Liver (tissue), 9 donors: ENCODE data around the gene ANKRA2. TPM values are rescaled to one million over a fixed set of nuclear protein-coding genes. Genes with fewer than 3 reads are reported as not detected.

Experiments used
- DNase-seq: peaks from one replicate; pipeline ENCODE4 v3.0.0-alpha.2; 2017; ENCODE audit warnings: low spot score
- H3K27ac ChIP-seq, 2 donors: one replicate each; pipeline ENCODE4 v1.7.0; 2013; ENCODE audit warnings: inconsistent platforms in 2 of 2, low read length in 2 of 2, control low read depth in 1 of 2, low read depth in 1 of 2, mild to moderate bottlenecking in 1 of 2
- H3K27me3 ChIP-seq, 4 donors: one replicate each; pipeline versions ENCODE4 v1.6.1 to v1.7.0; 2013; ENCODE audit warnings: low read length in 3 of 4, inconsistent platforms in 1 of 4, mild to moderate bottlenecking in 1 of 4, moderate library complexity in 1 of 4; ENCODE audit not compliant: control insufficient read depth in 4 of 4, insufficient read depth in 4 of 4
- H3K36me3 ChIP-seq, 4 donors: one replicate each; pipeline versions ENCODE4 v1.6.1 to v1.7.0; 2013; ENCODE audit warnings: low read length in 3 of 4, mild to moderate bottlenecking in 3 of 4, low read depth in 1 of 4, moderate library complexity in 1 of 4; ENCODE audit not compliant: control insufficient read depth in 4 of 4, insufficient read depth in 3 of 4
- H3K4me1 ChIP-seq, 4 donors: one replicate each; pipeline versions ENCODE4 v1.6.1 to v1.7.0; 2013; ENCODE audit warnings: low read length in 3 of 4, mild to moderate bottlenecking in 3 of 4, moderate library complexity in 1 of 4; ENCODE audit not compliant: control insufficient read depth in 4 of 4, insufficient read depth in 4 of 4
- H3K4me3 ChIP-seq, 3 donors: one replicate each; pipeline versions ENCODE4 v1.6.1 to v1.7.0; 2013; ENCODE audit warnings: low read length in 3 of 3, control low read depth in 1 of 3, low read depth in 1 of 3, mild to moderate bottlenecking in 1 of 3
- H3K9ac ChIP-seq, 2 donors: one replicate each; pipeline ENCODE4 v1.7.0; 2013; ENCODE audit warnings: low read length in 2 of 2, mild to moderate bottlenecking in 2 of 2, moderate library complexity in 2 of 2, control low read depth in 1 of 2, low read depth in 1 of 2
- H3K9me3 ChIP-seq, 4 donors: one replicate each; pipeline versions ENCODE4 v1.6.1 to v1.7.0; 2013; ENCODE audit warnings: low read length in 3 of 4; ENCODE audit not compliant: control insufficient read depth in 4 of 4
- ATF3 ChIP-seq: IDR thresholded peaks from 2 replicates; pipeline ENCODE4 v1.6.1; 2016; ENCODE audit warnings: antibody characterized with exemption
- CTCF ChIP-seq: fragments of 150-350 bp; IDR thresholded peaks from 2 replicates; pipeline ENCODE4 v1.5.1; 2017; ENCODE audit warnings: improper control_type of control experiment, low read depth, low read length; ENCODE audit not compliant: missing input control
- EGR1 ChIP-seq, 2 donors: IDR thresholded peaks; 2 replicates each; pipeline ENCODE4 v1.6.1; 2016 to 2018; ENCODE audit warnings: antibody characterized with exemption in 2 of 2, low read depth in 2 of 2
- FOXA1 ChIP-seq: IDR thresholded peaks from 2 replicates; pipeline ENCODE4 v1.6.1; 2016; ENCODE audit warnings: antibody characterized with exemption
- GABPA ChIP-seq, 2 donors: IDR thresholded peaks in 1 of 2; conservative IDR thresholded peaks in 1 of 2; 2 replicates each; pipeline ENCODE4 v1.6.1; 2016; ENCODE audit warnings: antibody characterized with exemption in 2 of 2, mild to moderate bottlenecking in 1 of 2, moderate library complexity in 1 of 2
- HNF4A ChIP-seq, 2 donors: conservative IDR thresholded peaks; 2 replicates each; pipeline ENCODE4 v1.6.1; 2016; ENCODE audit warnings: antibody characterized with exemption in 2 of 2, mild to moderate bottlenecking in 2 of 2
- HNF4G ChIP-seq: IDR thresholded peaks from 2 replicates; pipeline ENCODE4 v1.6.1; 2016; ENCODE audit warnings: antibody characterized with exemption
- NR2F2 ChIP-seq: IDR thresholded peaks from 2 replicates; pipeline ENCODE4 v1.6.1; 2016; ENCODE audit warnings: antibody characterized with exemption
- RAD21 ChIP-seq, 2 donors: IDR thresholded peaks; 2 replicates each; pipeline ENCODE4 v1.6.1; 2016; ENCODE audit warnings: antibody characterized with exemption in 2 of 2, mild to moderate bottlenecking in 2 of 2
- RXRA ChIP-seq, 2 donors: IDR thresholded peaks; 2 replicates each; pipeline ENCODE4 v1.6.1; 2017 to 2018; ENCODE audit warnings: antibody characterized with exemption in 2 of 2, mild to moderate bottlenecking in 1 of 2
- SP1 ChIP-seq: IDR thresholded peaks from 2 replicates; pipeline ENCODE4 v1.6.1; 2018; ENCODE audit warnings: antibody characterized with exemption, mild to moderate bottlenecking
- TAF1 ChIP-seq: conservative IDR thresholded peaks from 2 replicates; pipeline ENCODE4 v1.6.1; 2016; ENCODE audit warnings: antibody characterized with exemption, mild to moderate bottlenecking
- YY1 ChIP-seq: IDR thresholded peaks from 2 replicates; pipeline ENCODE4 v1.6.1; 2016; ENCODE audit warnings: antibody characterized with exemption, mild to moderate bottlenecking
- WGBS: extraction: QIAGEN DNeasy Blood & Tissue Kit; methylation state at CpG from one replicate; pipeline ENCODE4 v1.1.7; 2013; 5-methylcytosine and 5-hydroxymethylcytosine counted together
- polyA plus RNA-seq, 2 donors: library from polyadenylated mRNA; stranded (reverse) in 1 of 2; unstranded in 1 of 2; fragments of 200-250 nt in 1 of 2; fragments of >200 nt in 1 of 2; fragmentation: Nextera tagmentation in 1 of 2; extraction: Ambion mirVana in 1 of 2; gene quantifications; one replicate each; pipeline versions ENCODE4 v1.2.1 to v1.2.3, GENCODE V29; 2013 to 2015
- total RNA-seq, 2 donors: library from RNA; depleted of rRNA; stranded (reverse); fragments of >200 nt; gene quantifications; one replicate each; pipeline ENCODE4 v1.2.3, GENCODE V29; 2014
- TF ChIP-seq, protein P1 (sequence below): IDR thresholded peaks from 2 replicates; pipeline ENCODE4 v1.6.1; 2016; ENCODE audit warnings: antibody characterized with exemption
- TF ChIP-seq, protein P2 (sequence below): IDR thresholded peaks from 2 replicates; pipeline ENCODE4 v1.6.1; 2016; ENCODE audit warnings: antibody characterized with exemption, mild to moderate bottlenecking
- TF ChIP-seq, protein P3 (sequence below): IDR thresholded peaks from 2 replicates; pipeline ENCODE4 v1.6.1; 2016; ENCODE audit warnings: antibody characterized with exemption
- donor health status: healthy.
- donor health status: healthy.
- donor health status: healthy.
- donor health status: healthy.
- donor health status: healthy.

The ANKRA2 gene
- total and polyA plus RNA-seq, 4 donors = 5.9 to 17.0 (median 14.5) TPM

- no peaks in the 10 kb centered on the region for H3K9me3 ChIP-seq
- H3K27ac ChIP-seq = no peak overlapping the region
- H3K9ac ChIP-seq = no peak overlapping the region
- DNase-seq = no peak
- no peak overlapping the region for H3K4me3 ChIP-seq
- no peaks in the 10 kb centered on the region for H3K4me1 ChIP-seq
- peaks cover 0 to 5% (median 2%) of the 10 kb centered on the region in 4 donors for H3K27me3 ChIP-seq
- TF ChIP-seq SP1 (no peak), HNF4G (no peak), CTCF (no peak), FOXA1 (no peak), RXRA (IDR thresholded peaks at IDR 0.05) (no peak), GABPA (IDR thresholded peaks at IDR 0.05 in 1 of 2, conservative IDR thresholded peaks at IDR 0.05 in 1 of 2) (no peak), ATF3 (no peak), EGR1 (IDR thresholded peaks at IDR 0.05; ENCODE audit: low read depth in 2 of 2) (no peak), TAF1 (no peak), NR2F2 (no peak), HNF4A (conservative IDR thresholded peaks at IDR 0.05) (no peak), YY1 (no peak), RAD21 (IDR thresholded peaks at IDR 0.05) (no peak)
- TF ChIP-seq, protein P1, sequence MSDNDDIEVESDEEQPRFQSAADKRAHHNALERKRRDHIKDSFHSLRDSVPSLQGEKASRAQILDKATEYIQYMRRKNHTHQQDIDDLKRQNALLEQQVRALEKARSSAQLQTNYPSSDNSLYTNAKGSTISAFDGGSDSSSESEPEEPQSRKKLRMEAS = no peak
- TF ChIP-seq, protein P2, sequence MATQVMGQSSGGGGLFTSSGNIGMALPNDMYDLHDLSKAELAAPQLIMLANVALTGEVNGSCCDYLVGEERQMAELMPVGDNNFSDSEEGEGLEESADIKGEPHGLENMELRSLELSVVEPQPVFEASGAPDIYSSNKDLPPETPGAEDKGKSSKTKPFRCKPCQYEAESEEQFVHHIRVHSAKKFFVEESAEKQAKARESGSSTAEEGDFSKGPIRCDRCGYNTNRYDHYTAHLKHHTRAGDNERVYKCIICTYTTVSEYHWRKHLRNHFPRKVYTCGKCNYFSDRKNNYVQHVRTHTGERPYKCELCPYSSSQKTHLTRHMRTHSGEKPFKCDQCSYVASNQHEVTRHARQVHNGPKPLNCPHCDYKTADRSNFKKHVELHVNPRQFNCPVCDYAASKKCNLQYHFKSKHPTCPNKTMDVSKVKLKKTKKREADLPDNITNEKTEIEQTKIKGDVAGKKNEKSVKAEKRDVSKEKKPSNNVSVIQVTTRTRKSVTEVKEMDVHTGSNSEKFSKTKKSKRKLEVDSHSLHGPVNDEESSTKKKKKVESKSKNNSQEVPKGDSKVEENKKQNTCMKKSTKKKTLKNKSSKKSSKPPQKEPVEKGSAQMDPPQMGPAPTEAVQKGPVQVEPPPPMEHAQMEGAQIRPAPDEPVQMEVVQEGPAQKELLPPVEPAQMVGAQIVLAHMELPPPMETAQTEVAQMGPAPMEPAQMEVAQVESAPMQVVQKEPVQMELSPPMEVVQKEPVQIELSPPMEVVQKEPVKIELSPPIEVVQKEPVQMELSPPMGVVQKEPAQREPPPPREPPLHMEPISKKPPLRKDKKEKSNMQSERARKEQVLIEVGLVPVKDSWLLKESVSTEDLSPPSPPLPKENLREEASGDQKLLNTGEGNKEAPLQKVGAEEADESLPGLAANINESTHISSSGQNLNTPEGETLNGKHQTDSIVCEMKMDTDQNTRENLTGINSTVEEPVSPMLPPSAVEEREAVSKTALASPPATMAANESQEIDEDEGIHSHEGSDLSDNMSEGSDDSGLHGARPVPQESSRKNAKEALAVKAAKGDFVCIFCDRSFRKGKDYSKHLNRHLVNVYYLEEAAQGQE = no peak
- TF ChIP-seq, protein P3, sequence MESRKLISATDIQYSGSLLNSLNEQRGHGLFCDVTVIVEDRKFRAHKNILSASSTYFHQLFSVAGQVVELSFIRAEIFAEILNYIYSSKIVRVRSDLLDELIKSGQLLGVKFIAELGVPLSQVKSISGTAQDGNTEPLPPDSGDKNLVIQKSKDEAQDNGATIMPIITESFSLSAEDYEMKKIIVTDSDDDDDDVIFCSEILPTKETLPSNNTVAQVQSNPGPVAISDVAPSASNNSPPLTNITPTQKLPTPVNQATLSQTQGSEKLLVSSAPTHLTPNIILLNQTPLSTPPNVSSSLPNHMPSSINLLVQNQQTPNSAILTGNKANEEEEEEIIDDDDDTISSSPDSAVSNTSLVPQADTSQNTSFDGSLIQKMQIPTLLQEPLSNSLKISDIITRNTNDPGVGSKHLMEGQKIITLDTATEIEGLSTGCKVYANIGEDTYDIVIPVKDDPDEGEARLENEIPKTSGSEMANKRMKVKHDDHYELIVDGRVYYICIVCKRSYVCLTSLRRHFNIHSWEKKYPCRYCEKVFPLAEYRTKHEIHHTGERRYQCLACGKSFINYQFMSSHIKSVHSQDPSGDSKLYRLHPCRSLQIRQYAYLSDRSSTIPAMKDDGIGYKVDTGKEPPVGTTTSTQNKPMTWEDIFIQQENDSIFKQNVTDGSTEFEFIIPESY = no peak
- WGBS = 70% methylated on average over 3 of the region's 3 CpGs
- H3K36me3 ChIP-seq = no peaks in the 10 kb centered on the region
These were observed 39.7 kb downstream of the ANKRA2 start for GRCh38 chr5:73525606-73526203.
